Neural cell (in vitro differentiated cells): ENCODE data around the gene AGL. TPM values are rescaled to one million over a fixed set of nuclear protein-coding genes. Genes with fewer than 3 reads are reported as not detected.

Source experiments
- H2AFZ ChIP-seq: fragments of 200-600, 300-800 bp; sonication (generic), shearing (Covaris generic); 2 replicates; pipeline ENCODE4 v1.6.0; 2014; ENCODE audit warnings: low read depth, mild to moderate bottlenecking, antibody characterized with exemption, low read length, moderate library complexity
- H3F3A ChIP-seq: fragments of 200-600 bp; shearing (Covaris generic); 2 replicates; pipeline ENCODE4 v1.6.1; 2016; ENCODE audit warnings: mild to moderate bottlenecking, moderate library complexity, mixed read lengths, antibody characterized with exemption, low read length; ENCODE audit not compliant: insufficient read depth, poor library complexity, severe bottlenecking
- H3K27ac ChIP-seq: fragments of 200-600, 300-800 bp; sonication (generic), shearing (Covaris generic); 2 replicates; pipeline ENCODE4 v1.5.1; 2014; ENCODE audit warnings: mild to moderate bottlenecking, low read length, moderate library complexity
- H3K27me3 ChIP-seq: fragments of 300-800, 200-600 bp; sonication (generic), shearing (Covaris generic); 2 replicates; pipeline ENCODE4 v1.6.0; 2014; ENCODE audit warnings: mild to moderate bottlenecking, low read depth, low read length, moderate library complexity; ENCODE audit not compliant: insufficient read depth
- H3K36me3 ChIP-seq: fragments of 300-800, 200-600 bp; sonication (generic), shearing (Covaris generic); 2 replicates; pipeline ENCODE4 v1.5.1; 2014; ENCODE audit warnings: mild to moderate bottlenecking, antibody characterized with exemption, low read length, moderate library complexity; ENCODE audit not compliant: insufficient read depth
- H3K4me2 ChIP-seq: fragments of 300-800, 200-600 bp; sonication (generic), shearing (Covaris generic); 2 replicates; pipeline ENCODE4 v1.6.0; 2014; ENCODE audit warnings: mild to moderate bottlenecking, low read length
- H3K4me3 ChIP-seq: fragments of 300-800, 200-600 bp; sonication (generic), shearing (Covaris generic); 2 replicates; pipeline ENCODE4 v1.5.1; 2014; ENCODE audit warnings: mild to moderate bottlenecking, low read length, moderate library complexity
- H3K79me2 ChIP-seq: fragments of 200-600 bp; shearing (Covaris generic); replicated peaks from 2 replicates; pipeline ENCODE4 v1.6.0; 2014; ENCODE audit warnings: mild to moderate bottlenecking, low read length, moderate library complexity; ENCODE audit not compliant: insufficient read depth
- H3K9ac ChIP-seq: fragments of 300-800, 200-600 bp; sonication (generic), shearing (Covaris generic); 2 replicates; pipeline ENCODE4 v1.6.1; 2016; ENCODE audit warnings: mild to moderate bottlenecking, low read length, mixed read lengths
- H3K9me2 ChIP-seq: fragments of 200-600 bp; shearing (Covaris generic); 2 replicates; pipeline ENCODE4 v1.6.1; 2016; ENCODE audit warnings: mild to moderate bottlenecking, low read length, mixed read lengths; ENCODE audit not compliant: insufficient read depth
- H3K9me3 ChIP-seq: fragments of 200-600, 300-800 bp; sonication (generic), shearing (Covaris generic); 2 replicates; pipeline ENCODE4 v1.6.1; 2016; ENCODE audit warnings: mild to moderate bottlenecking, mixed run types, low read length, moderate library complexity, mixed read lengths
- H4K20me1 ChIP-seq: fragments of 200-600 bp; shearing (Covaris generic); 2 replicates; pipeline ENCODE4 v1.6.1; 2016; ENCODE audit warnings: mild to moderate bottlenecking, mixed run types; ENCODE audit not compliant: insufficient read depth
- EP300 ChIP-seq: fragments of 450-650 bp; conservative IDR thresholded peaks from 2 replicates; pipeline ENCODE4 v1.6.1; 2014; ENCODE audit warnings: antibody characterized with exemption, mild to moderate bottlenecking, moderate library complexity; ENCODE audit not compliant: poor library complexity, severe bottlenecking
- EZH2 ChIP-seq: fragments of 200-600, 300-800 bp; shearing (Covaris generic), sonication (generic); IDR thresholded peaks from 2 replicates; pipeline ENCODE4 v1.6.1; 2014; ENCODE audit warnings: antibody characterized with exemption, low read length, borderline replicate concordance, mild to moderate bottlenecking; ENCODE audit not compliant: insufficient read depth, poor library complexity, severe bottlenecking
- MXI1 ChIP-seq: fragments of 450-650 bp; conservative IDR thresholded peaks from 2 replicates; pipeline ENCODE4 v1.6.1; 2014; ENCODE audit warnings: antibody characterized with exemption, mild to moderate bottlenecking; ENCODE audit not compliant: poor library complexity, severe bottlenecking
- TAF1 ChIP-seq: IDR thresholded peaks from 2 replicates; pipeline ENCODE4 v1.6.1; 2012; ENCODE audit warnings: low read depth
- polyA plus RNA-seq: library from polyadenylated mRNA; depleted of rRNA; stranded (reverse); fragments of >200 nt; gene quantifications from 2 replicates; pipeline ENCODE4 v1.2.3, GENCODE V29; 2014
- TF ChIP-seq, protein P1 (sequence below): fragments of 450-650 bp; IDR thresholded peaks from 2 replicates; pipeline ENCODE4 v1.5.1; 2014; ENCODE audit warnings: antibody characterized with exemption, mild to moderate bottlenecking, moderate library complexity; ENCODE audit not compliant: poor library complexity, severe bottlenecking
- TF ChIP-seq, protein P2 (sequence below): IDR thresholded peaks from 2 replicates; pipeline ENCODE4 v1.6.1; 2012; ENCODE audit warnings: borderline replicate concordance

AGL gene
- polyA plus RNA-seq, 1 donor from 2014 or later, result 17.7 TPM

DNA sequence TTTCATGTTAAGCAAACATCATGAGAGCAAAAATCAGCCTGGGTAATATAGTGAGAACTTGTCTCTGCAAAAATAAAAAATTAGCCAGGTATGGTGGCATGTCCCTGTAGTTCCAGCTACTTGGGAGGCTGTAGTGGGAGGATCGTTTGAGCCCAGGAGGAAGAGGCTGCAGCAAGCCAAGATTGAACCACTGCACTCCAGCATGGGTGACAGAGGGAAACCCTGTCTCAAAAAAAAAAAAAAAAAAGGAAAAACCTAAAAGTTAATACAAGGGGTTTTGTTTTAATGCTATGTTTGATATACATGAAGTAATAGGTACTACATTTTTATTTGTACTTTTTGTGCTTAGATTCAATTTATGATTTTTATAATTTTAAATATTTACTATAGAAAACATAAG, 92.6 kb downstream of the AGL start:
- H3K79me2 ChIP-seq, result no peaks in the 10 kb centered on the region
- H3K27ac ChIP-seq, result no peak overlapping the region
- H3K4me3 ChIP-seq, result no peak overlapping the region
- H3K36me3 ChIP-seq, result no peaks in the 10 kb centered on the region
- no peaks in the 10 kb centered on the region for H3F3A ChIP-seq
- H4K20me1 ChIP-seq, result no peaks in the 10 kb centered on the region
- H3K4me2 ChIP-seq, result no peak overlapping the region
- H3K9ac ChIP-seq, result no peak overlapping the region
- H2AFZ ChIP-seq, result no peak overlapping the region
- H3K9me2 ChIP-seq, result no peaks in the 10 kb centered on the region
- TF ChIP-seq EZH2 (no peak), EP300 (no peak)
- TF ChIP-seq, protein P1, sequence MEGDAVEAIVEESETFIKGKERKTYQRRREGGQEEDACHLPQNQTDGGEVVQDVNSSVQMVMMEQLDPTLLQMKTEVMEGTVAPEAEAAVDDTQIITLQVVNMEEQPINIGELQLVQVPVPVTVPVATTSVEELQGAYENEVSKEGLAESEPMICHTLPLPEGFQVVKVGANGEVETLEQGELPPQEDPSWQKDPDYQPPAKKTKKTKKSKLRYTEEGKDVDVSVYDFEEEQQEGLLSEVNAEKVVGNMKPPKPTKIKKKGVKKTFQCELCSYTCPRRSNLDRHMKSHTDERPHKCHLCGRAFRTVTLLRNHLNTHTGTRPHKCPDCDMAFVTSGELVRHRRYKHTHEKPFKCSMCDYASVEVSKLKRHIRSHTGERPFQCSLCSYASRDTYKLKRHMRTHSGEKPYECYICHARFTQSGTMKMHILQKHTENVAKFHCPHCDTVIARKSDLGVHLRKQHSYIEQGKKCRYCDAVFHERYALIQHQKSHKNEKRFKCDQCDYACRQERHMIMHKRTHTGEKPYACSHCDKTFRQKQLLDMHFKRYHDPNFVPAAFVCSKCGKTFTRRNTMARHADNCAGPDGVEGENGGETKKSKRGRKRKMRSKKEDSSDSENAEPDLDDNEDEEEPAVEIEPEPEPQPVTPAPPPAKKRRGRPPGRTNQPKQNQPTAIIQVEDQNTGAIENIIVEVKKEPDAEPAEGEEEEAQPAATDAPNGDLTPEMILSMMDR, result no peak
- TF ChIP-seq, protein P2, sequence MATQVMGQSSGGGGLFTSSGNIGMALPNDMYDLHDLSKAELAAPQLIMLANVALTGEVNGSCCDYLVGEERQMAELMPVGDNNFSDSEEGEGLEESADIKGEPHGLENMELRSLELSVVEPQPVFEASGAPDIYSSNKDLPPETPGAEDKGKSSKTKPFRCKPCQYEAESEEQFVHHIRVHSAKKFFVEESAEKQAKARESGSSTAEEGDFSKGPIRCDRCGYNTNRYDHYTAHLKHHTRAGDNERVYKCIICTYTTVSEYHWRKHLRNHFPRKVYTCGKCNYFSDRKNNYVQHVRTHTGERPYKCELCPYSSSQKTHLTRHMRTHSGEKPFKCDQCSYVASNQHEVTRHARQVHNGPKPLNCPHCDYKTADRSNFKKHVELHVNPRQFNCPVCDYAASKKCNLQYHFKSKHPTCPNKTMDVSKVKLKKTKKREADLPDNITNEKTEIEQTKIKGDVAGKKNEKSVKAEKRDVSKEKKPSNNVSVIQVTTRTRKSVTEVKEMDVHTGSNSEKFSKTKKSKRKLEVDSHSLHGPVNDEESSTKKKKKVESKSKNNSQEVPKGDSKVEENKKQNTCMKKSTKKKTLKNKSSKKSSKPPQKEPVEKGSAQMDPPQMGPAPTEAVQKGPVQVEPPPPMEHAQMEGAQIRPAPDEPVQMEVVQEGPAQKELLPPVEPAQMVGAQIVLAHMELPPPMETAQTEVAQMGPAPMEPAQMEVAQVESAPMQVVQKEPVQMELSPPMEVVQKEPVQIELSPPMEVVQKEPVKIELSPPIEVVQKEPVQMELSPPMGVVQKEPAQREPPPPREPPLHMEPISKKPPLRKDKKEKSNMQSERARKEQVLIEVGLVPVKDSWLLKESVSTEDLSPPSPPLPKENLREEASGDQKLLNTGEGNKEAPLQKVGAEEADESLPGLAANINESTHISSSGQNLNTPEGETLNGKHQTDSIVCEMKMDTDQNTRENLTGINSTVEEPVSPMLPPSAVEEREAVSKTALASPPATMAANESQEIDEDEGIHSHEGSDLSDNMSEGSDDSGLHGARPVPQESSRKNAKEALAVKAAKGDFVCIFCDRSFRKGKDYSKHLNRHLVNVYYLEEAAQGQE, result no peak
- no peaks in the 10 kb centered on the region for H3K27me3 ChIP-seq
- H3K9me3 ChIP-seq, result no peaks in the 10 kb centered on the region

DNA sequence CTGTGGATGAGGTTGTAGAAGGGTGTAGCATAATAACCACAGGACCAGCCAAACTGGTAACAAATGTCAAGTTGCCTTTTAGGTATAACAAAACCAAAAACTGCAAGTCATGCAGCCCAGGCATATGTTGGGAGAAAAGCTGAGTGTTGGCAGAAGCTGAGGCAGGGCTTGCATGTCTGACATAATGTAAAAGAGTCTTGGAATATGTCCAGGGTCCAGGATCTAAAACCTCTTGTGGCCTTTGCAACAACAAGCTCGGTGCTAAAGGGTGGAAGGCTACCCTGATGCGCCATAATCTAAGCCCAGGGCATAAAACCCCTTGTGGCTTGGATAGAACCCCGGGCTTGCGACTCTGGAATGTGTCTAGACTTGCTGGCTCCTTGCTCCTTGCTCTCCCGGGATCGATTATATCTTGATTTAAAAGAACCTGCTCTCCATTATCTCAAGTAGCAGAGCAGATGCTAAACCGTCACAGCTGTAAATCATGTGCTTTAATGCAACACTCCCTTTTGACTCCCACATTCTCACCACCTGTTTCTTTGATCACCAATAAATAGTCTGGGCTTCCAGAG, 93.1 kb downstream of the AGL start:
- Histone ChIP-seq H2AFZ (no peak overlapping the region), H3K9me3 (no peaks in the 10 kb centered on the region), H3K9me2 (no peaks in the 10 kb centered on the region), H3K4me2 (no peak overlapping the region), H4K20me1 (no peaks in the 10 kb centered on the region), H3F3A (no peaks in the 10 kb centered on the region), H3K9ac (no peak overlapping the region), H3K4me3 (no peak overlapping the region), H3K27me3 (no peaks in the 10 kb centered on the region), H3K27ac (no peak overlapping the region), H3K36me3 (no peaks in the 10 kb centered on the region), H3K79me2 (no peaks in the 10 kb centered on the region)
- TF ChIP-seq MXI1, result no peak
- TF ChIP-seq EP300, result no peak
- no peak for TF ChIP-seq EZH2
- TF ChIP-seq, protein P1, result no peak
- TF ChIP-seq TAF1, result no peak
